GM12873 (cell line): Measurements from ENCODE around the gene CNPY3.

Experiments used
- TF ChIP-seq, protein P1 (sequence below): IDR thresholded peaks from 2 replicates; pipeline ENCODE4 v1.5.1; 2012; ENCODE audit warnings: low read depth, mild to moderate bottlenecking, moderate library complexity, low read length, control low read depth; ENCODE audit not compliant: insufficient read depth; ENCODE audit errors: missing control alignments

The CNPY3 gene

DNA sequence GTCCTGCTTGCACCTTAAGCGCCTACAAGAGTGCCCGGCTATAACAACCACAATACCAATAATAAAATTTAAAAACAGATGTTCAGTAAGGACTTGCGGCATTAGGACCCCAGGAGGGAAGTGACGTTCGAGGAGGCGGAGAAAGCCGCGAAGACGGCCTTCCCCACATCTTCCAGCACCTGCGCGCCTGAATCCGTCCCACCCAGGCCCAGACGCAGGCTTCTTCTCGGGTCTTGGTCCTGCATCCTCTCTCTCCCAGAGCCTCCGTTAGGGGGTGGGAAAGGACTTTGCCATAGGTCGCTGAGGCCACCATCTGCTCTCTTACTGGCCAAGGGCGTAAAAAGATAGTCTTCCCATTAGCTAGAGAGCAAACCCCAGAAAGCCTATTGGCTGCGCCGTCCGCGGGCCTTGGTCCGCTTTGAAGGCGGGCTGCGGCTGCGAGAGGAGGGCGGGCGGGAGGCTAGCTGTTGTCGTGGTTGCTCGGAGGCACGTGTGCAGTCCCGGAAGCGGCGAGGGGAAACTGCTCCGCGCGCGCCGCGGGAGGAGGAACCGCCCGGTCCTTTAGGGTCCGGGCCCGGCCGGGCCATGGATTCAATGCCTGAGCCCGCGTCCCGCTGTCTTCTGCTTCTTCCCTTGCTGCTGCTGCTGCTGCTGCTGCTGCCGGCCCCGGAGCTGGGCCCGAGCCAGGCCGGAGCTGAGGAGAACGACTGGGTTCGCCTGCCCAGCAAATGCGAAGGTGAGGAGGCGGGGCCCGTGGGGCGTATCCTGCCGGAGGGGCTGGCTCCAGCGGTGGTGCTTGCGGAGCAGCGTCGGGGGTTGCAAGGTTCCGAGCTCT, at the start of gene CNPY3:
TSS of gene CNPY3 (plus strand) at position 495 of the 835 bp plus-strand sequence. CDS start at position 586, 91 bp downstream.
- TF ChIP-seq, protein P1, sequence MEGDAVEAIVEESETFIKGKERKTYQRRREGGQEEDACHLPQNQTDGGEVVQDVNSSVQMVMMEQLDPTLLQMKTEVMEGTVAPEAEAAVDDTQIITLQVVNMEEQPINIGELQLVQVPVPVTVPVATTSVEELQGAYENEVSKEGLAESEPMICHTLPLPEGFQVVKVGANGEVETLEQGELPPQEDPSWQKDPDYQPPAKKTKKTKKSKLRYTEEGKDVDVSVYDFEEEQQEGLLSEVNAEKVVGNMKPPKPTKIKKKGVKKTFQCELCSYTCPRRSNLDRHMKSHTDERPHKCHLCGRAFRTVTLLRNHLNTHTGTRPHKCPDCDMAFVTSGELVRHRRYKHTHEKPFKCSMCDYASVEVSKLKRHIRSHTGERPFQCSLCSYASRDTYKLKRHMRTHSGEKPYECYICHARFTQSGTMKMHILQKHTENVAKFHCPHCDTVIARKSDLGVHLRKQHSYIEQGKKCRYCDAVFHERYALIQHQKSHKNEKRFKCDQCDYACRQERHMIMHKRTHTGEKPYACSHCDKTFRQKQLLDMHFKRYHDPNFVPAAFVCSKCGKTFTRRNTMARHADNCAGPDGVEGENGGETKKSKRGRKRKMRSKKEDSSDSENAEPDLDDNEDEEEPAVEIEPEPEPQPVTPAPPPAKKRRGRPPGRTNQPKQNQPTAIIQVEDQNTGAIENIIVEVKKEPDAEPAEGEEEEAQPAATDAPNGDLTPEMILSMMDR, result no peak

DNA sequence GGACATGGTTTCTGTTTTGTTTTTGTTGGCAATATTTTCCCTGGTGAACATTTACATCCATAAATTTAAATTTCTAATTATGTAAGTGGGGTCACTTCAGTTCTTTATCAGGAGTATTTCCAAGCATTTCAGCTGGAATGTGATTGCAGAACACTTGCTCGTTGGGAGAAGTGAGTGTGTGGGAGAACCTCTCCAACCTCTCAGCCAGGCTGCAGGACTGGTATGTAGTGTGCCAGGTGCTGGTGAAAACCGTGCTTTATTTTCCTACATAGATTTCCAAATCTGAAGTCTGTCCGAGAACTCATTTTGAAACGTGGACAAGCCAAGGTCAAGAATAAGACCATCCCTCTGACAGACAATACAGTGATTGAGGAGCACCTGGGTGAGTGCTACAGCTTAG, 43.6 kb upstream of the CNPY3 start:
- TF ChIP-seq, protein P1, result no peak

DNA sequence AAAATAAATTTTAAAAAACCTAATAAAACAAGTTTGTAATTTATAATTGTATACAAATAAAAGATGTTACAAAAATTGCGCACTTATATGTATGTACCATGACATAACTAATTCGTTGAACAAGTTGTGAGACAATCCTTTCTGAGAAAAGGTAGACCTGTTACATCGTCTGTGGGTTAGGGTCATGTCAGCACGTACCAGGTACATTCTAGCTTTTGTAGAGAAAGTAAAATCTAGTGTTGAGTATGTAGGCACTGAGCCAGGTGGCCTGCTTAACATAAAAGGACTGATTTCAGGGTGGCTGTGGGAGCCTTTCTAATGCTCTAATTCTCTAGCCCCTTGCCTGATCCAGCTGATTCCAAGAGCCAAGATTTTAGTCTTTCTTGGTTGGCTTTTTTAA, 39.5 kb upstream of the CNPY3 start:
- TF ChIP-seq, protein P1, result no peak

DNA sequence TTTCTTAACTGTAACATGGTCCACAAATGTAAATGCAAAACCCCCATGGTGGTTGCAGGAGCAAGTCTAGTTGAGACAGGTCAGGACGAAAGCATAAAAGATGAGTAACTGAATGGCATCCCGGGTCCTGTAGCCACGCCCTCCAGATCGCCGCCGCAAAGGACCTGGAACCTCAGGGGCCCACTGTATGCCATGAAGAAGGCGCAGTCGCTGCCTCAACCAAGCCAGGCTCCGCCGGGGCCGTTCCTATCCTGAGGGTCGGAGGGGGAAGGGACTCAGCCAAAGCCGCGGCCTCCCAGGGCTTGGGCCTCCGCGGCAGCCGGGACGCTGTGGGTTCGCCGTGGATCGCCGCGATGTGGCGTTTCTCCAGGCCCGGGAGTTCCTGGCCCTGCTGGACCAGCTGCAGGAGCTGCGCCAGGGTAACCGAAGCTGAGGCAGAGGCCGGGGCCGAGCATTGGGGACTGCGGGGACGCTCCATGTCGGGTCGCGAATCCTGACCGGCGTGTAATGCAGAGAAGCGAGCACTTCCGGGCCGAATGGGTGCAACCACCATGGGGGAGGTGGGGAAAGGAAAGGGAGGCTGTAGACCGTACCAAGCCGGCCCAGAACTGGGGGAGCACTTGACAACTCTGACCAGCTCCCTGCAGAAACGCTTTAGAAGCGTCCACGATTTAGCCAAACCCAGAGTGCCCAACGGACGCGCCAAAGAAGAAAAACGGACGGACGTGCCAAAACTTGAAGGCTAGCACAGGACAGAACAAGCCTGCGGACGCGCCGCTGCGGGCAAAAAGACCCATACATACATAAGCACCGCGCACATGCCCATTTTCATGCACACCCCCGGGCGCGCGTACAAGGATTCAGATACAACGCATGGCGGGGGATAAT, 38.7 kb upstream of the CNPY3 start:
- TF ChIP-seq, protein P1, result no peak

DNA sequence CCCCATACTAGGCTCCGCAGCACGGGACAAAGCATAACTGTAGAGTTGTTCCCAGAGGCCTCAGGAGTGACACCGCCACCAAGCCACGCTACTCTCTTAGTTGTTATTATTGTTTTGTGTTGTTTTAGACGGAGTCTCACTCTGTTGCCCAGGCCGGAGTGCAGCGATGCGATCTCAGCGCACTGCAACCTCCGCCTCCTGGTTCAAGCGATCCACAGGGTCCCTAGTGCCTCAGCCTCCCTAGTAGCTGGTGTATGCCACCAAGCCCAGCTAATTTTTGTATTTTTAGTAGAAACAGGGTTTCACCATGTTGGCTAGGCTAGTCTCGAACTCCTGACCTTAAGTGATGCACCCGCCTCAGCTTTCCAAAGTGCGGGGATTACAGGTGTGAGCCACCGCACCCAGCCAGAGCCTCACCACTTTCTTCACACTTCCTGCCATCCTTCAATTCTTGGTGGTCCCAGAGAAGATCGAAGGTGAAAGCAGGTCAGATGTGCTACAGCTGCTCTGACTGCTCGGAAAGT, 38.0 kb upstream of the CNPY3 start:
- TF ChIP-seq, protein P1, result no peak

DNA sequence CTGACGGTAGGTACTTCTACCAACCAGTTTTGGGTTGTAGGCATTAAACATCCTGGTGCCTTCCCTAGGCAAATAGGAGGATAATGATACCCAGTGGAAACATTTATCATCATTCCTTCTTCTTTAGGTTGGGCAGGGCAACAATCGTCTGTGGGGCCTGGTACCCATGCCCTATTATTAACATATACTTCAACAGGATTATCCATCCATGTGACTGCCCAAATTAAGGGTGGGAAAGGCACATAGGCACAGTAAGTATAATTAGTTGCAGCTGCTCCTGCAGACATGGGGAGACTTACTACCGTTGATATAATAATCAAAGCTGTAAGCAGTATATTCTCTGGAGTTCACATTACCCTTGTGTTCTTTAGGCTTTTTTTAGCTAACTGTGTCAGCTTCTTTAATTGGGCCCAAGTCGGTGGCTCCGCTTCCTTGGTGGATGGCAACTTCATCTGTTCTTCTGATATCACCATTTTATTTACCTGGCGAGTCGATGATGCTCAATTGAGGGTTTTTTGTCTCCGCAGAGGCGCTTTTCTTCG, 33.0 kb upstream of the CNPY3 start:
- TF ChIP-seq, protein P1, result no peak
